IPS-NIHi7 (cell line): ENCODE results near the gene RNF38.
"Not testable (repeated sequence)": the region's sequence is repeated elsewhere in the genome, so short reads cannot be mapped to it uniquely, and the experiment has no call there.

Source experiments
- DNase-seq: peaks from one replicate; pipeline ENCODE4 v3.0.0; 2012; ENCODE audit warnings: mixed read lengths; ENCODE audit errors: extremely low spot score

RNF38 gene

DNA sequence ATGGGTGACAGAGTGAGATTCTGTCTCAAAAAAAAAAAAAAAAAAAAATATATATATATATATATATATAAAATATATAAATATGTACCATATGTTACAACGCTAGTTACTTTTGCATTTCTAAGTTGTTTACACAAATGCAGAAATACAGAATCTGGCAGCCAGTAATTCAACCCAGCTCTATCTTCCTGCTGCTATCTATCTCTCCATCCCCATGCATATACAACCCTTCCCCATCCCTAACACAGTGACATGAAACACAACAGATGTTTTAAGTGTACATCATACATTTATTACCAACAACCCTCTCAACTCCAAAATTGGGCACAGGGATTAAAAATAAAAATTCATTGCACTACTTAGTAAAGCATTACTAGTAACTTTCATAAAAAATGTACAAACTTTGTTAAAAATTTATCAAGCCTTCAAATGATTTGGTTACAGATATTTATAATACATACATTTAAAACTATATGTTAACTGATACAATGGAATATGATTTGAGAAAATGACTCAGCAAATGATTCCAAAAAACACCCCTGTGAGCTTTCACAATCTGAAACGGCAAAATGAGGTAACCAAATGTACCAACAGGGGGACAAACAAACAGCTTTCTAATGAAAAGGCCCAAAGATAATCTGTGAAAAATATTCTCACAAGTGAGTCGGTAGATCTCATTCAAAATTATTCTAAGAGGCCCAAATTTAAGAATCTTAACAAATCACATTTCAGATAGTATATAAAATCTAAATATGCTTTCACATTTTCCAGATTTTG lies 63.8 kb downstream of the RNF38 start:
- DNase-seq = no peak

- DNase-seq = no peak
Measured at GRCh38 chr9:36332006-36332405, 68.1 kb downstream of the RNF38 start.

GRCh38 chr9:36328798-36329411 lies 71.2 kb downstream of the RNF38 start:
- DNase-seq = peak; percentile 55

- no peak for DNase-seq
Measured at GRCh38 chr9:36325081-36325828, 74.8 kb downstream of the RNF38 start.

- DNase-seq = no peak
Measured at GRCh38 chr9:36323926-36324325, 76.1 kb downstream of the RNF38 start.

DNA sequence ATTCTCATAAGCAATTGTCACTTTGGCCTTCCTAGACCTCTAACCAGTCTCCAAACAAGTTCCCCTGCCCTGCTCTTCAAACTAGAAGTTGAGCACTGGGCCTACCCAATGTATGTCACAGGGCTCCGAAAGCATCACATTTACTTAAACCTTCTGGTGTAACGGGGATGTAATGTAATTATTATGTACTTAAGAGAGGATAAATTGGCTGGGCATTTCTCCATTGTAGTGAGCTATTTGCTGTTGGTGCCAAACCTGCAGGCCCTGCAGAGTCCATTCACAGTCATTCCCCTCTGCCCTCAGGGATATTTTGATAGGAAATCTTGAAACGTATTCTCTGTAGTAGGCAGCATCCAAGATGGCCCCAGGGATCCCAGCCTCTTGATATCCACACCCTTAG lies 77.6 kb downstream of the RNF38 start:
- DNase-seq = no peak

GRCh38 chr9:36321903-36322302 lies 78.2 kb downstream of the RNF38 start:
- not testable (repeated sequence) for DNase-seq

DNA sequence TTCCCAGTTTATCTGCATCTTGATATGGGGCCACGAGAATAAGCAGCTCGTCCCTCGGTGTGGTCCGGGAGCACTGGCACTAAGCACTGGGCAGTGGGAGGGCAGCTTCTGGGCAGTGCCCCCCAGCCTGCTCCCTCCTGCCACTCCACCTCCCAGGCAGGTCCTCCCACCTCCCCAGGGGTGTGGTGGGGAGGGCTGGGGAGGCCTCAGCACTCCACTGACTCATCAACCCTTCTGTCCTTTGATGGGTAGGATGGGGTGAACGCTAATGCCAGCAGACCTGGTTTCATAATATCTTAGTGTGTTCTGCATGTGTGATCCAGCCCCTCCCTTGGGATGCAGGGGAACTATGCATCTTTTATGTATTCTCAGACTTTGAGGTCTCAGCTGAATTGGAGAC lies 79.6 kb downstream of the RNF38 start:
- no peak for DNase-seq

DNA sequence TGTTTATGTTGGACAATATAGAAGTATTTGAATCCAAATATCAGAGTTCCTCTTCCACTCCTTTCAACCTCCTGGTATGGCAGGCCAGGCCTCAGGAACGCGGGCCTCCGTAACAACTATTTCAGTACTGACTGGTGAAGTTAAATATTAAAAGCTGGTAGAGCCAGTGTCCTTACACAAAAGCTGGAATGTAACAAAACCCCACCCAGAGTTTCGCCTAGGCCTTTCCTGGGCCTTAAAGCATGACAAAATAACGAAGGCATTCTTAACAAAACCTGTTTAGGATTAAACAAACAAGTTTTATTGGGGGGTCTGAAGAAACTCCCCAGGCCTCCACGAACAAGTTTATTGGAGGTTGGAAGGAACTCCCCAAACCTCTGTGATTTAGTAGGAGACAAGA lies 80.3 kb downstream of the RNF38 start:
- no peak for DNase-seq

DNA sequence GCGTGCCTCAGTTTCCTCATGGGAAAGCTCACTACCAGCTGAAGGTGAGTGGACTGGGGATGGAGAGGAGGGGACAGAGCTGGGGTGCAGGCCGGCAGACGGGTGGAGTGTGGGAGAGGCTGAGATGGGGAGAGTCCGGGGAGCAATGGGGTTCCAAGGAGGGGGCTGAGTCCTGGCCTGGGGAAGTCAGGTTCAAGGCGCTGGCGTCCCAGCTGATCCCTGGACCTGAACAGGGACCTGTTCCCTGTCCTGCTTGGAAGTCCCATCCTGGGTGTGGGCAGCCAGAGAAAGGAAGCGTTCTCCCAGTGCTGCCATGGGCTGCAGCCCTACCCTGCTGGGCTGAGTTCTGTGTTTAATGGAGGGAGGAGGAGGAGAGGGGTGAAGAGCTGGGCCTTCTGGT lies 80.9 kb downstream of the RNF38 start:
- DNase-seq = no peak

GRCh38 chr9:36318212-36318802 lies 81.8 kb downstream of the RNF38 start:
- DNase-seq = no peak

GRCh38 chr9:36317766-36318165 lies 82.3 kb downstream of the RNF38 start:
- DNase-seq = no peak

DNA sequence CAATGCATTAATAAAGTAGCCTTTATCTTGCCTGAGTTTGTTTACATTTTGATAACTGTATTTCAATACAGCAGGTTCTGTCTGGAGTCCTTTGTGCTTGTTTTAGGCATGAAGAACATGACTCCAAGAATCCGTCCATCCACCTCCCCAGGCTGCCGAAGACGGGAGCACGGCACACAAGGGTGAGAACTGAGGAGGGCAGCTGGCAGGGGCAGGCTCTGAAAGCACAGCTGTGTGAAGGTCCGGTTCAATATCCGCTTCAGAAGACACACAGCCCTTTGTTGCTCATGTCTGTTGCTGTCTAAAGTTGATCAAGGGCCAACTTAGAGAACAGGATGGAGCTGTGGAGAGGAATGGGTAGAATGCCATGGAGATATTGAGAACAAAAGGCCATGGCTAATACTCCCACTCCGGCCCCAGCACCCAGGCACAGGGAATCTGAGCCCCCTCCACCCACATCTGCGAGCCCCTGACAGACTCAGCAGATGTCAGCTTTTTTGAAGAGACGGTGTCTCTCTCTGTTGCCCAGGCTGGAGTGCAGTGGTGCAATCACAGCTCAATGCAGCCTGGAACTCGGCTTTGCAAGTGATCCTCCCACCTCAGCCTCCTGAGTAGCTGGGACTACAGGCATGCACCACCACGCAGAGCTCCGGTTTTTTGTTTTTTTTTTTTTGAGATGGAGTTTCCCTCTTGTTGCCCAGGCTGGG lies 83.3 kb downstream of the RNF38 start:
- DNase-seq = no peak

DNA sequence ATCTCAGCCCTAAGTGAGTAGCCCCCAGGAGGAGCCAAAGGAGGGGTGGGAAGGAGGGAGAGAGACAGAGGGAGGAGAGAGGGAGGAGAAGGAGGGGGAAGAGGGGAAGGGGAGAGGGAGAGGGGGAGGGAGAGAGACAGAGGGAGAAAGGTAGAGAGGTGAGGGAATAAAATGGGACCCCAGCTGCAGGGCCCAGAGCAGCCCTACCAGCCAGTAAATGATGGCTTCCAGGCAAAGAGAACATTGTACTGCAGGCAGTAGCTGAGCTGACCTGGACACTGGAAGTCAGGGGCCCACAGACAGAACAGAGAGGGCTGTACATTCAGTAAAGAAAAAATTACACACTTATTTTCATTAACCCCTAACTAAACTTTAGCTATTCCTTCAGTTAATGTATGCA lies 84.0 kb downstream of the RNF38 start:
- DNase-seq = no peak

- DNase-seq = no peak
Measured at GRCh38 chr9:36315283-36315682, 84.8 kb downstream of the RNF38 start.

DNA sequence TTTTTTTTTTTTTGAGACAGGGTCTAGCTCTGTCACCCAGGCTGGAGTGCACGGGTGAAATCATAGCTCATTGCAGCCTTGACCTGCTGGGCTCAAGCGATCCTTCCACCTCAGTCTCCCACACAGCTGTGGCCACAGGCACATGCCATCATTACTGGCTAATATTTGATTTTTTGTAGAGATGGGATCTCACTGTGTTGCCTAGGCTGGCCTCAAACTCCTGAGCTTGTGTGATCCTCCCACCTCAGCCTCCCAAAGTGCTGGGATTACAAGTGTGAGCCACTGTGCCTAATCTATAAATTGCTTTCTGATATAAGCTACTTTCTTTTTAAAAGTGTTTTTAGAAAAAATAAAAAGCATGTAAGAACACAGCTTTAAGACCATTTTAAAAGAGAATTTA lies 85.3 kb downstream of the RNF38 start:
- DNase-seq = no peak

DNA sequence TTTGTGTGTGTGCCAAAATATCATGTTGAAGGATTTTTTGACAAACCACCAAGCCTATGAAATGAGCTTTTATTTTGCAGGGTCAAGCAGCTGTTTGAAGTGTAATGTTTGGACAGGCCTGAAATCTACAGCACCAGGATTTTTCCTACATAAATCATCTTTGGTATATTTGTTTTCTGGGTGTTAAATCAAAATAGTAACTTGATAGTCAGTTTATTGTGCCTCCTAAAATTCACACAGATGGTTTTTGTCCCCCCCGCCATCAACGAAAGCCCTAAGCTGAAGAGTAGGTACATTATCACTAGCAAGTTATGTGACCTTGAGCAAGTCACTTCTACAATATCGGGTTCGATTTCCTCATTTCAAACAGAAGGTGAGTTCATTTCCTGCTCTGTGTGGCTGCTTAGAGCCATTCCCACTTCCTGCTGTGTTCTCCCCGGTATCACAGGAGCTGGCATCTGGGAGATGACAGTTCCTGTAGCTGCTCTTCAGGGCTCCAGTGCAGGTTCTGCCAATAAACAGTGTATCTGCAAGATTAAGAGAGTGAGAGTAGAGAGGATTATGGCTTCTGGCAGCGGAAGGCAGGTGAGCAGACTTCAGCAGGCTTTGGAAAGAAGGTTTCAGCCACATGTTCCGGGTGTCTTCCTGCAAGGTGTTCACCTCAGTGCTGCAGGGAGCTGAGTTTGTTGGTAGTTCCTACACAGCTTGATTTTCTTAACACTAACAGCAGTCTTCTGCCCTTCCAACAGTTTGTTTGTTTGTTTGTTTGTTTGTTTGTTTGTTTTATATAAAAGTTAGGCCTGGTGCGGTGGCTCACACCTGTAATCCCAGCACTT lies 93.4 kb downstream of the RNF38 start:
- DNase-seq = no peak

DNA sequence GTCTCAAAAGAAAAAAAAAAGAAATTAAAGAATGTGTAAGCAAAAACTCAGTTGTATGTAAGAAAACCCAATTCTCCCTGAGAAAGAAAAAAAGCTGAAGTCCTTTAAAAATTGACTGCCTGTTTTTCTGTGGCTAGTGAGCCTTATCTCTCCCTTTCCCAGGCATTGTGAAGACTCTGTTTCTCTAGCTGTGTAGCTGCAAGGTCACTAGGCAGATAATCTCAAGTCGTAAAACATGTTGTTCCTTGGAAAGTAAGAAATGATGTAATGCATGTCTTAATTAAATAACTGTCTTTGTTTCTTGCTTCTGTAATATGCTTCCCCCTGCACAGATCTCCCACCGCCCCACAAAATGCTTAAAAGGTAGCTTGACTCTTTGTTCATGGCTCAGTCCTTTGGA lies 95.7 kb downstream of the RNF38 start:
- not testable (repeated sequence) for DNase-seq

- DNase-seq = no peak
Measured at GRCh38 chr9:36301227-36301626, 98.8 kb downstream of the RNF38 start.

- no peak for DNase-seq
Measured at GRCh38 chr9:36298566-36298965, 101.5 kb downstream of the RNF38 start.

DNA sequence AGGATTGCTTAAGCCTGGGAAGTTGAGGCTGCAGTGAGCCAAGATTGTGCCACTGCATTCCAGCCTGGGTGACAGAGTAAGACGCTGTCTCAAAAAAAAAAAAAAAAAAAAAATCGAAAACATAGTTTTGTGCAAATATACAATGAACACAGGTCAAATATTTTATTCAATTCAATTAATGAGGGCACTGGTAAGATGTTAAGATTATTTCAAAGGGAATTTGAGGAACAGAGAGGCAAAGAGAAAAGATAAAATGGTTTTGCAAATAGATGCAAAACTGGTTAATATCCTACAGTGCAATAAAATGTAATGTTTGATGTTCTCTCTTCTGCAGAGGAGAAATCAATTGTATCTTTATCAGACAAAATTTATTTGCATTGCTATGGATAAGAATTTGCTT lies 102.3 kb downstream of the RNF38 start:
- no peak for DNase-seq
